ENCODE results near the gene KIF16B. TPM values are rescaled to one million over a fixed set of nuclear protein-coding genes. Genes with fewer than 3 reads are reported as not detected.

Gene KIF16B
- total RNA-seq, 6 experiments from 2014 or later, result 0.31 to 3.4 (median 3.2) TPM

DNA sequence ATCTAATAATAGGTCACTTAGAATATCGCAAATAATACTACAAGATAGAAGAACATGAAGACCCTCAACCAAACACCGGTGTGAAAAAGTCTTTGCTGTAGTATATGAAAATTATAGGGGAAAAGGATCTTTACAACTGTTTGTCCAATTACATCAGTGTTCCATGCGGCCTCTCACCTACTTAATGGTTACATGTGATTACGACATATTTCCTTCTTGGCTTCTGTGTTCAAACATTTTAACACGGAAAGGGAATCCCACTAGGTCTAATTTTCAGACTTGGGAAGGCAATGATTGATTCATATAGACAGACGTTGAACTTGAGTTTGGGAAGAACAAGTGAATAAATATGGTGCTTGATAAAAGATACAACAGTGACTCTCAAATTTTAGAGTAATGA, 273.4 kb downstream of the KIF16B start:
- TF ChIP-seq, protein P1, sequence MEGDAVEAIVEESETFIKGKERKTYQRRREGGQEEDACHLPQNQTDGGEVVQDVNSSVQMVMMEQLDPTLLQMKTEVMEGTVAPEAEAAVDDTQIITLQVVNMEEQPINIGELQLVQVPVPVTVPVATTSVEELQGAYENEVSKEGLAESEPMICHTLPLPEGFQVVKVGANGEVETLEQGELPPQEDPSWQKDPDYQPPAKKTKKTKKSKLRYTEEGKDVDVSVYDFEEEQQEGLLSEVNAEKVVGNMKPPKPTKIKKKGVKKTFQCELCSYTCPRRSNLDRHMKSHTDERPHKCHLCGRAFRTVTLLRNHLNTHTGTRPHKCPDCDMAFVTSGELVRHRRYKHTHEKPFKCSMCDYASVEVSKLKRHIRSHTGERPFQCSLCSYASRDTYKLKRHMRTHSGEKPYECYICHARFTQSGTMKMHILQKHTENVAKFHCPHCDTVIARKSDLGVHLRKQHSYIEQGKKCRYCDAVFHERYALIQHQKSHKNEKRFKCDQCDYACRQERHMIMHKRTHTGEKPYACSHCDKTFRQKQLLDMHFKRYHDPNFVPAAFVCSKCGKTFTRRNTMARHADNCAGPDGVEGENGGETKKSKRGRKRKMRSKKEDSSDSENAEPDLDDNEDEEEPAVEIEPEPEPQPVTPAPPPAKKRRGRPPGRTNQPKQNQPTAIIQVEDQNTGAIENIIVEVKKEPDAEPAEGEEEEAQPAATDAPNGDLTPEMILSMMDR (IDR thresholded peaks at IDR 0.05), result no peak
- peaks cover 36% of the 10 kb centered on the region for H3K9me3 Mint-ChIP-seq
- H3K27ac Mint-ChIP-seq, result no peak overlapping the region
- H3K4me1 Mint-ChIP-seq (ENCODE audit: low read depth), result no peaks in the 10 kb centered on the region
- no peak for DNase-seq
- no peak overlapping the region for H3K4me3 Mint-ChIP-seq
- no peaks in the 10 kb centered on the region for H3K27me3 Mint-ChIP-seq (ENCODE audit: insufficient read depth)
- no peaks in the 10 kb centered on the region for H3K36me3 Mint-ChIP-seq (ENCODE audit: low read depth)

DNA sequence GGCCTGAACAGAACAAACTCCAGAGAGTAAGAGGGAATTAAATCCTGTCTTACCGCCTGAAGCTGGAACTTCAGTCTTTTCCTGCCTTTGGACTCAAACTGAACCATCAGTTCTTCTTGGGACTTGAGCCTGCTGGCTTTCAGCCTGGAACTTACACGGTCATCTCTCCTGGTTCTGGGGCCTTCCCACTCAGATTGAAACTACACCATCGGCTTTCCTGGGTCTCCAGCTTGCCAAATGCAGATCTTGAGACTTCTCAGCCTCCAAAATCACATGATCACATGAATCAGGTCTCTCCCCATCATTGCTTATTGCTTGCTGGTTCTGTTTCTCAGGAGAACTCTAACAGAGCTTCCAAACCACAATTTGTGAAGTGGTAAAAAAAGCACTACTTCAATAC, 276.3 kb downstream of the KIF16B start:
- H3K36me3 Mint-ChIP-seq (ENCODE audit: low read depth), result no peaks in the 10 kb centered on the region
- no peak for DNase-seq
- peaks cover 19% of the 10 kb centered on the region for H3K9me3 Mint-ChIP-seq
- TF ChIP-seq, protein P1 (IDR thresholded peaks at IDR 0.05), result no peak
- H3K27me3 Mint-ChIP-seq (ENCODE audit: insufficient read depth), result no peaks in the 10 kb centered on the region
- H3K27ac Mint-ChIP-seq, result no peak overlapping the region
- H3K4me1 Mint-ChIP-seq (ENCODE audit: low read depth), result no peaks in the 10 kb centered on the region
- no peak overlapping the region for H3K4me3 Mint-ChIP-seq

DNA sequence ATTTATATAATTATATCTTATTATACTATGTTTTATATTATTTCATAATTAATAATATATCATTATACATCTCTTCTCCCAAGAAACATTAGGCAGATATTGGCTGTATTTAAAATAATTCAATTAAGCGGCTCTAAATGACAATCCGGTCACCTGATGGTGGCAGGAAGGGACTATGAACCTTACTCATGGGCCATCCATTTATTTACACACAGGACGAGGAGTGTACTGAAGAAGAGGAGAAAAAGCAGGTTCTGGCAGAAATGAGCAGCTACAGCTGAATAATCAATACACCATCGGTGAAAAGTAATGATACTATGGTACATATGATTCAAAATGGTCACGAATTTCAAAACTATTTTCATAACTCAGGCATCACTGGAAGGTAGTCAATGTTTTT, 277.7 kb downstream of the KIF16B start:
- no peak for DNase-seq
- peaks cover 18% of the 10 kb centered on the region for H3K9me3 Mint-ChIP-seq
- no peaks in the 10 kb centered on the region for H3K4me1 Mint-ChIP-seq (ENCODE audit: low read depth)
- TF ChIP-seq, protein P1 (IDR thresholded peaks at IDR 0.05), result no peak
- no peak overlapping the region for H3K27ac Mint-ChIP-seq
- H3K27me3 Mint-ChIP-seq (ENCODE audit: insufficient read depth), result no peaks in the 10 kb centered on the region
- H3K4me3 Mint-ChIP-seq, result no peak overlapping the region
- H3K36me3 Mint-ChIP-seq (ENCODE audit: low read depth), result no peaks in the 10 kb centered on the region

DNA sequence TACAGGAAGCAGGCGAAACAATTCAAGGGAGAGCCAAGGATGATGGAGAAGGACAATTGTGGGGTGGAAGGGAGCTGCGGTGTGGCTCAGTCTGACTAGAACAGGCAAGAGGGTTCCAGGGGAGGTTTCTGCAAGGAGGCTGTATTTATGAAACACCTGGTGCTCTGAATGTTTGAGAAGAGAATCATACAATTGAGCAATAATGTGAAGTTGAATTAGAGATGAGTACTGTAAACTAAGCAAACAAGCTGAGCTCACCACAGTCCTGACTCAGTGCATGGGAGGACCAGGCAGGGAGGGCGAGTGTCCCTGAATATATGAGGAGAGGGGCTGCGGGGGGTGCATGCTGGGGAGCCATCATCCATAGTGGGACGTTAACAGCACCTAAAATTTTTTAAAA, 279.7 kb downstream of the KIF16B start:
- Mint-ChIP-seq H3K27me3 (ENCODE audit: insufficient read depth) (no peaks in the 10 kb centered on the region), H3K27ac (no peak overlapping the region), H3K9me3 (peaks cover 23% of the 10 kb centered on the region), H3K4me3 (no peak overlapping the region), H3K4me1 (ENCODE audit: low read depth) (no peaks in the 10 kb centered on the region), H3K36me3 (ENCODE audit: low read depth) (no peaks in the 10 kb centered on the region)
- TF ChIP-seq, protein P1 (IDR thresholded peaks at IDR 0.05), result no peak
- DNase-seq, result no peak

DNA sequence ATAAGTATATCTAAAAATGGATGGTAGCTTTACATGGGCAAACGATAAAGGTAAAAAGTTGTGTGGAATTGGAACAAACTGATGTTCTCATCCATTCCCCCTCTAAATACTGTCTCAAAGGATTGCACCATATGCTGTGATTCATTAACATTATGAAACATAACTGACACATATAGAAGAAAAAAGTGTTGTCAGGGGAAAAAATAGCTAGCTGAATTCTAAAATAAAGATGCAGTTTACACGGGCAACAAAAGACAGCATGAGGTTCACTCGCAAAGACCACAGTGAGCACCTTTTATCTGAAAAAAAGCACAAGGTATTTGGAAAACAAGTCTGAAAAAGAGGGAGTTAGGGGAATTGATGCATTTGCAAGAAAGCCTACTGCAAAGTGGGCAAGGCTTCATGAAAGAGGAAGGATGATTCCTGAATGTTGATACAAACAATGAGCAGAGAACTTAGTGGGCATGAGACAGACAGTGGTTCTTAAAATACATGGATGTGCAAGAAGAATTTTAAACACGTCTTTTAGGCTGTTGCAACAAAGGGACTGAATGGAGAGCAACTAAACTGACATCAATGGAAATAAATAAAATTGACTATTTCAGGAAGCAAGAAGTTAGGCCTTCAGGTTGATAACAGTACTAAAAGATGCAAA, 280.9 kb downstream of the KIF16B start:
- TF ChIP-seq, protein P1 (IDR thresholded peaks at IDR 0.05), result no peak
- Mint-ChIP-seq H3K4me3 (no peak overlapping the region), H3K36me3 (ENCODE audit: low read depth) (no peaks in the 10 kb centered on the region), H3K27me3 (ENCODE audit: insufficient read depth) (no peaks in the 10 kb centered on the region), H3K9me3 (peaks cover 13% of the 10 kb centered on the region), H3K27ac (no peak overlapping the region), H3K4me1 (ENCODE audit: low read depth) (no peaks in the 10 kb centered on the region)
- DNase-seq, result no peak
